ENCODE measurements around the gene C11orf21. TPM values are rescaled to one million over a fixed set of nuclear protein-coding genes. Genes with fewer than 3 reads are reported as not detected.
A peak's percentile ranks its signal among the peaks of the same experiment; 100 is the strongest.

The C11orf21 gene
- total RNA-seq, 1 donor from 2014 or later: 0.16 TPM

DNA sequence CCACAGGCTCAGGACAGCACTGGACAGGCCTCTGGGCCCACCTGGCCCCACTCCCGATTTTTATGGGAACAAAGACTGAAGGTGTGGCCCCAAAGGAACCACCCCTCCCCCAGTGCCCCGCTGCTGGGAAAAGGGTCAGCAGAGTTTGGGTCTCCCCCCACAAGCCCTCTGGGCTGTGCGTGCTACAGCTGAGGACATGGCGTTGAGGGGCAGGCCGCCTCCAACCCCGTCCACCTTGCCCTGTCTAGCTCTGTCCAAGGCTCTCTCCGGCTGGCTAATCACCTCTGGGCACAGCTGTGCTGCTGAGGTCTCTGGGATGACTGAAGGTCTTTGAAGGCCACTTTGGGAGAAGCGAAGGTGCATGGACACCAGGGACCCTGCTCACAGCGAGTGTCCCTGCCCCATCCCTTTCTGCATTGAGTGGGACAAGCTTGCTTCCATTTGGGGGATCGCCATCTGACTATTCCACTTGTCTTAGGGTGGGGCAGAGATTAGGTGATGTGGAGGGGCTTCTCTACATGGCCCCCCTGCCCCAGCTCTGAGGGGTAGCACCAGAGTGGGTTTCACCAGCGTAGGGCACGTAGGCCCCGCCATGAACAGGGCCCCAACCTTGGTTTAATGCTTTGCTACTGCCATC, 37.9 kb downstream of the C11orf21 start:
- Mint-ChIP-seq H3K9me3 (ENCODE audit: unreplicated experiment) (no peaks in the 10 kb centered on the region), H3K4me1 (ENCODE audit: unreplicated experiment) (peaks cover 3% of the 10 kb centered on the region), H3K4me3 (ENCODE audit: unreplicated experiment) (no peak overlapping the region), H3K27ac (ENCODE audit: unreplicated experiment) (no peak overlapping the region), H3K27me3 (ENCODE audit: unreplicated experiment) (peaks cover 32% of the 10 kb centered on the region), H3K36me3 (ENCODE audit: unreplicated experiment) (no peaks in the 10 kb centered on the region)
- TF ChIP-seq, protein P1, sequence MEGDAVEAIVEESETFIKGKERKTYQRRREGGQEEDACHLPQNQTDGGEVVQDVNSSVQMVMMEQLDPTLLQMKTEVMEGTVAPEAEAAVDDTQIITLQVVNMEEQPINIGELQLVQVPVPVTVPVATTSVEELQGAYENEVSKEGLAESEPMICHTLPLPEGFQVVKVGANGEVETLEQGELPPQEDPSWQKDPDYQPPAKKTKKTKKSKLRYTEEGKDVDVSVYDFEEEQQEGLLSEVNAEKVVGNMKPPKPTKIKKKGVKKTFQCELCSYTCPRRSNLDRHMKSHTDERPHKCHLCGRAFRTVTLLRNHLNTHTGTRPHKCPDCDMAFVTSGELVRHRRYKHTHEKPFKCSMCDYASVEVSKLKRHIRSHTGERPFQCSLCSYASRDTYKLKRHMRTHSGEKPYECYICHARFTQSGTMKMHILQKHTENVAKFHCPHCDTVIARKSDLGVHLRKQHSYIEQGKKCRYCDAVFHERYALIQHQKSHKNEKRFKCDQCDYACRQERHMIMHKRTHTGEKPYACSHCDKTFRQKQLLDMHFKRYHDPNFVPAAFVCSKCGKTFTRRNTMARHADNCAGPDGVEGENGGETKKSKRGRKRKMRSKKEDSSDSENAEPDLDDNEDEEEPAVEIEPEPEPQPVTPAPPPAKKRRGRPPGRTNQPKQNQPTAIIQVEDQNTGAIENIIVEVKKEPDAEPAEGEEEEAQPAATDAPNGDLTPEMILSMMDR (IDR thresholded peaks at IDR 0.05): no peak
- no peak for DNase-seq (ENCODE audit: extremely low spot score, unreplicated experiment)

DNA sequence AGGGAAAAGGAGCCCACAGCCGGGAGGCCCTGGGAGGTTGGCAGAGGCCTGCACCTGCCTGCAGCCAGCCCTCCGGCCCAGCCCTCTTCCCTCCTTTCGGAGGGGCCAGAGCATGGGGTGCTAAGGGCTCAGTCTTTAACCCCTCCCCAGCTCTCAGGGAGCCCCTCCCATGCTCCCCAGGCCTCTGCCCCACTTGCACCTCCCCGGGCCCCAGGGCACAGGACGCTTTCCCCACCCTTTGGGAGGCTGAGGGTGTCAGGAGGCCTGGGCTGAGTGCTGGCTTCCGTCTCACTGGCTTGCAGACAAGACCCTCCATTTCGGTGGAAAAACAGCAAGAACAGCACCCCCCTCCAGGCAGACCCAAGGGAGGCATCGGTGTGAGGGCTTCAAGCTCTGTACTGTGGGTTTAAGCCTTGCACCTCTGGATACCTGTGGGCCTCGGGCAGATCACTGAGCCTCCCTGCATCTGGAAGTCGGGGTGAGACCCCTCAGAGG, 38.6 kb downstream of the C11orf21 start:
- Mint-ChIP-seq H3K9me3 (ENCODE audit: unreplicated experiment) (no peaks in the 10 kb centered on the region), H3K4me1 (ENCODE audit: unreplicated experiment) (no peaks in the 10 kb centered on the region), H3K36me3 (ENCODE audit: unreplicated experiment) (no peaks in the 10 kb centered on the region), H3K27me3 (ENCODE audit: unreplicated experiment) (peaks cover 32% of the 10 kb centered on the region), H3K27ac (ENCODE audit: unreplicated experiment) (no peak overlapping the region), H3K4me3 (ENCODE audit: unreplicated experiment) (no peak overlapping the region)
- peak; percentile 83 for DNase-seq (ENCODE audit: extremely low spot score, unreplicated experiment)
- TF ChIP-seq, protein P1 (IDR thresholded peaks at IDR 0.05): no peak

DNA sequence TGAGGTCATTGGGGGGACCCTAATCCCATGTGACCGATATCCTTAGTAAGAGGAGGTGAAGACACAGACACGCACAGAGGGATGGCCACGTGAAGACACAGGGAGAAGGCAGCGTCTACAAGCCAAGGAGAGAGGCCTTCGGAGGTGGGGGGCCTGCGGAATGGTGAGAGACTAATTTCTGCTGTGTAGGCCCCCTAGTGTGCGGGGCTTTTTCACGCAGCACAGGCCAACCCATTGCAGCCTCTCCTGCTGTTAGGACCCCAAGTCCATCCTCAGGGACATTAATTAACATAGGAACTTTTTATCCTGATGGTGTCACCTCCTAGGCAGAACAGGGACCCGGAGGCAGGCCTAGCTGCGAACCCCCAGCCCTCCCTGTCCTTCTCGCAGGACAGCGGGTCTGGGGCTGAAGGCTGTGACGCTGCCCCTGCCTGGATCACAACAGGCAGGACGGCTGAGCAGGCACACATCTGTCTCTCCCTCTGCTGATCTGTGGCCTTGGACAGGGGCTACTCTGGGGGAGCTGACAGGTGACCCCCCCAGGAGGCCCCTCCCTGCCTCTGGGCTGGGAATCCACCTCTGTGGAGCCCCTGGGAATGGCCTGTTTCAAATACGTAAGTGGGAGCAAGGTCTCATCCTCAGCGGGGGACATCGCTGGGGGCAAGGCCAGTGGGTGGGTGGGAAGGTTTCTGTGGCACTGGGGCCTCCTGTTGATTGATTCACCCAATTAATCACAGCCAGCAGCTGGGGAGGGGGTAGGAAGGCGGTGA, 39.2 kb downstream of the C11orf21 start:
- no peaks in the 10 kb centered on the region for H3K36me3 Mint-ChIP-seq (ENCODE audit: unreplicated experiment)
- no peak for DNase-seq (ENCODE audit: extremely low spot score, unreplicated experiment)

DNA sequence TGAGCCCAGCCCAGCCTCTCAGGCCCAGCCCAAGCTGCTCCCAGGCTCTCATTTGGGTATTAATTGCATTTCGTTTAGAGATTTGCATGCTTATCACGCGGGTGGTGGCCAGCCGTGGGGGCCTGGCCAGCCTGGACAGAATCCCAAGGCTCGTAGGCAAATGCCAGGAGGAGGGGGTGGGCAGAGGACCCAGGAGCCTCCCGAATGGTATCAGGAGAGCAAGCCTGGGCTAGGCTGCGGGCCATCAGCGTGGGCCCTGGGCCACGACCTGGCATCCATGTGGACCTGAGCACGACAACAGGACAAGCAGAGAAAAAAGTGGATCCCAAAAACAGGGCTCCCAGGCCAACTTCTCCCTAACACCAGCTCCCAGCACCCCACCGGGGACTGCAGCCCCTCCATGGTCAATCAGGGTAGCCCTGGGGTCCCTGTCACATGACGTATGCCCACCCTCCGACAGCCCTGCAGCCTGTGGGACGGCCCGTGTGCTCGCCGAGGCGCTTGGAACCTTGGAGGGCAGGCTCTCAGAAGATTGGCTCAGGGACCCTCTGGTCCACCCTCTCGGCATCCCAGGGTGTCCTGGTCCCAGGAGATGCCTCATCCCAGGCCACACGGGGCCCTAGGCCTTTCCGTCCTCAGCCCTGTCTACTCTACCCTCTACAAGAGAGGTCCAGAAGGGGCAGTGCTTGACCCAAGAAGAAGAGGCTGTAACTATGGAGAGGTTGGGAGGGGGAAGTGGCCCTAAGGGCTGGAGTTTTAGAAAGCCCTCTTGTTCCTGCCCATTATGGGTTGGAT, 40.1 kb downstream of the C11orf21 start:
- Mint-ChIP-seq H3K4me3 (ENCODE audit: unreplicated experiment) (no peak overlapping the region), H3K36me3 (ENCODE audit: unreplicated experiment) (no peaks in the 10 kb centered on the region), H3K27ac (ENCODE audit: unreplicated experiment) (no peak overlapping the region), H3K9me3 (ENCODE audit: unreplicated experiment) (no peaks in the 10 kb centered on the region), H3K27me3 (ENCODE audit: unreplicated experiment) (peaks cover 27% of the 10 kb centered on the region), H3K4me1 (ENCODE audit: unreplicated experiment) (no peaks in the 10 kb centered on the region)
- DNase-seq (ENCODE audit: extremely low spot score, unreplicated experiment): no peak
- TF ChIP-seq, protein P1 (IDR thresholded peaks at IDR 0.05): no peak

More for the DNA sequence above, 39.2 kb downstream of the C11orf21 start:
- no peak overlapping the region for H3K27ac Mint-ChIP-seq (ENCODE audit: unreplicated experiment)
- TF ChIP-seq, protein P1 (IDR thresholded peaks at IDR 0.05): no peak
- no peaks in the 10 kb centered on the region for H3K9me3 Mint-ChIP-seq (ENCODE audit: unreplicated experiment)
- no peaks in the 10 kb centered on the region for H3K4me1 Mint-ChIP-seq (ENCODE audit: unreplicated experiment)
- peaks cover 28% of the 10 kb centered on the region for H3K27me3 Mint-ChIP-seq (ENCODE audit: unreplicated experiment)
- H3K4me3 Mint-ChIP-seq (ENCODE audit: unreplicated experiment): no peak overlapping the region

All from osteocyte (in vitro differentiated cells).